Neuron (in vitro differentiated cells): ENCODE measurements around the gene ZNF683.
"Not testable (repeated sequence)": the region's sequence is repeated elsewhere in the genome, so short reads cannot be mapped to it uniquely, and the experiment has no call there.

Experiments used
- H2AFZ ChIP-seq: one replicate; pipeline ENCODE4 v1.6.1; 2013; ENCODE audit warnings: low read depth, mild to moderate bottlenecking, inconsistent platforms, low read length, moderate library complexity
- H3K27me3 ChIP-seq: one replicate; pipeline ENCODE4 v1.6.1; 2013; ENCODE audit warnings: low read length; ENCODE audit not compliant: insufficient read depth
- H3K36me3 ChIP-seq: one replicate; pipeline ENCODE4 v1.6.1; 2013; ENCODE audit warnings: low read length; ENCODE audit not compliant: insufficient read depth
- H3K4me1 ChIP-seq: one replicate; pipeline ENCODE4 v1.6.1; 2013; ENCODE audit warnings: low read length; ENCODE audit not compliant: insufficient read depth
- H3K4me3 ChIP-seq: 2 replicates; pipeline ENCODE4 v1.5.1; 2013; ENCODE audit warnings: mild to moderate bottlenecking, low read length, moderate library complexity
- H3K9me3 ChIP-seq: one replicate; pipeline ENCODE4 v1.6.1; 2013; ENCODE audit warnings: low read length

ZNF683 gene

GRCh38 chr1:26375081-26375480, 2.5 kb upstream of the ZNF683 start:
- no peak overlapping the region for H3K4me3 ChIP-seq
- H3K27me3 ChIP-seq = peaks cover 12% of the 10 kb centered on the region
- H3K9me3 ChIP-seq = peaks cover 2% of the 10 kb centered on the region
- no peak overlapping the region for H2AFZ ChIP-seq
- H3K4me1 ChIP-seq = no peaks in the 10 kb centered on the region
- H3K36me3 ChIP-seq = no peaks in the 10 kb centered on the region

GRCh38 chr1:26374361-26374760, 1.8 kb upstream of the ZNF683 start:
- H3K4me1 ChIP-seq, H2AFZ ChIP-seq, H3K36me3 ChIP-seq, H3K4me3 ChIP-seq, H3K9me3 ChIP-seq: not testable (repeated sequence)
- peaks cover 12% of the 10 kb centered on the region for H3K27me3 ChIP-seq

- Histone ChIP-seq H3K4me3 (no peak overlapping the region), H3K27me3 (peaks cover 12% of the 10 kb centered on the region), H2AFZ (no peak overlapping the region), H3K4me1 (no peaks in the 10 kb centered on the region), H3K9me3 (peaks cover 2% of the 10 kb centered on the region), H3K36me3 (no peaks in the 10 kb centered on the region)
Measured at GRCh38 chr1:26373789-26374188, 1.2 kb upstream of the ZNF683 start.

- Histone ChIP-seq H3K9me3 (peaks cover 2% of the 10 kb centered on the region), H2AFZ (no peak overlapping the region), H3K4me1 (no peaks in the 10 kb centered on the region), H3K4me3 (no peak overlapping the region), H3K27me3 (peaks cover 12% of the 10 kb centered on the region), H3K36me3 (no peaks in the 10 kb centered on the region)
Measured at GRCh38 chr1:26373281-26373680, 731 bp upstream of the ZNF683 start.

- no peak overlapping the region for H2AFZ ChIP-seq
- no peak overlapping the region for H3K4me3 ChIP-seq
- no peaks in the 10 kb centered on the region for H3K36me3 ChIP-seq
- peaks cover 2% of the 10 kb centered on the region for H3K9me3 ChIP-seq
- no peaks in the 10 kb centered on the region for H3K4me1 ChIP-seq
- peaks cover 12% of the 10 kb centered on the region for H3K27me3 ChIP-seq
Measured at GRCh38 chr1:26372039-26372438, 511 bp downstream of the ZNF683 start.

- Histone ChIP-seq H3K36me3 (no peaks in the 10 kb centered on the region), H3K4me1 (no peaks in the 10 kb centered on the region), H3K27me3 (peaks cover 12% of the 10 kb centered on the region), H2AFZ (no peak overlapping the region), H3K4me3 (no peak overlapping the region), H3K9me3 (peaks cover 2% of the 10 kb centered on the region)
Measured at GRCh38 chr1:26370591-26371382, 1.8 kb downstream of the ZNF683 start.

GRCh38 chr1:26368486-26368885, 4.1 kb downstream of the ZNF683 start:
- Histone ChIP-seq H3K4me1 (no peaks in the 10 kb centered on the region), H3K9me3 (peaks cover 2% of the 10 kb centered on the region), H3K4me3 (no peak overlapping the region), H3K27me3 (no peaks in the 10 kb centered on the region), H2AFZ (no peak overlapping the region), H3K36me3 (no peaks in the 10 kb centered on the region)

- no peak overlapping the region for H2AFZ ChIP-seq
- H3K36me3 ChIP-seq = no peaks in the 10 kb centered on the region
- H3K27me3 ChIP-seq = no peaks in the 10 kb centered on the region
- H3K4me3 ChIP-seq = no peak overlapping the region
- H3K4me1 ChIP-seq = no peaks in the 10 kb centered on the region
- H3K9me3 ChIP-seq = peaks cover 2% of the 10 kb centered on the region
Measured at GRCh38 chr1:26368006-26368405, 4.5 kb downstream of the ZNF683 start.

- no peaks in the 10 kb centered on the region for H3K27me3 ChIP-seq
- H3K36me3 ChIP-seq = no peaks in the 10 kb centered on the region
- H3K4me3 ChIP-seq = no peak overlapping the region
- H3K4me1 ChIP-seq = no peaks in the 10 kb centered on the region
- H2AFZ ChIP-seq = no peak overlapping the region
- H3K9me3 ChIP-seq = peaks cover 2% of the 10 kb centered on the region
Measured at GRCh38 chr1:26367441-26367840, 5.1 kb downstream of the ZNF683 start.

- H3K9me3 ChIP-seq = no peaks in the 10 kb centered on the region
- H3K27me3 ChIP-seq = no peaks in the 10 kb centered on the region
- H3K36me3 ChIP-seq = no peaks in the 10 kb centered on the region
- H3K4me3 ChIP-seq = no peak overlapping the region
- no peak overlapping the region for H2AFZ ChIP-seq
- H3K4me1 ChIP-seq = no peaks in the 10 kb centered on the region
Measured at GRCh38 chr1:26364956-26365355, 7.6 kb downstream of the ZNF683 start.

GRCh38 chr1:26363549-26364448, 8.8 kb downstream of the ZNF683 start:
- Histone ChIP-seq H3K9me3 (no peaks in the 10 kb centered on the region), H3K4me3 (no peak overlapping the region), H2AFZ (no peak overlapping the region), H3K4me1 (no peaks in the 10 kb centered on the region), H3K27me3 (no peaks in the 10 kb centered on the region), H3K36me3 (no peaks in the 10 kb centered on the region)

- no peak overlapping the region for H3K4me3 ChIP-seq
- H3K27me3 ChIP-seq = no peaks in the 10 kb centered on the region
- no peak overlapping the region for H2AFZ ChIP-seq
- no peaks in the 10 kb centered on the region for H3K9me3 ChIP-seq
- no peaks in the 10 kb centered on the region for H3K4me1 ChIP-seq
- no peaks in the 10 kb centered on the region for H3K36me3 ChIP-seq
Measured at GRCh38 chr1:26362331-26362730, 10.2 kb downstream of the ZNF683 start.

GRCh38 chr1:26361605-26362122, 10.9 kb downstream of the ZNF683 start:
- Histone ChIP-seq H3K36me3 (no peaks in the 10 kb centered on the region), H3K4me1 (no peaks in the 10 kb centered on the region), H3K4me3 (no peak overlapping the region), H2AFZ (no peak overlapping the region), H3K27me3 (no peaks in the 10 kb centered on the region), H3K9me3 (no peaks in the 10 kb centered on the region)
